ENCODE measurements around the gene SUN1.

GRCh38 chr7:875476-876076 is 43.3 kb downstream of the SUN1 start:
- no peak for TF ChIP-seq CTCF (IDR thresholded peaks at IDR 0.05; ENCODE audit: low read depth, low read length)
- no peak for TF ChIP-seq MYC (IDR thresholded peaks at IDR 0.05; ENCODE audit: low read depth, low read length)
- TF ChIP-seq MAX (IDR thresholded peaks at IDR 0.05; ENCODE audit: low read depth, low read length): no peak

Measured in NB4 (cell line).